ENCODE results near the gene ADGRA3. TPM values are rescaled to one million over a fixed set of nuclear protein-coding genes. Genes with fewer than 3 reads are reported as not detected.

Gene ADGRA3
- total and polyA plus RNA-seq, 2 experiments from 2014 or later, result 16.2 to 73.9 TPM

DNA sequence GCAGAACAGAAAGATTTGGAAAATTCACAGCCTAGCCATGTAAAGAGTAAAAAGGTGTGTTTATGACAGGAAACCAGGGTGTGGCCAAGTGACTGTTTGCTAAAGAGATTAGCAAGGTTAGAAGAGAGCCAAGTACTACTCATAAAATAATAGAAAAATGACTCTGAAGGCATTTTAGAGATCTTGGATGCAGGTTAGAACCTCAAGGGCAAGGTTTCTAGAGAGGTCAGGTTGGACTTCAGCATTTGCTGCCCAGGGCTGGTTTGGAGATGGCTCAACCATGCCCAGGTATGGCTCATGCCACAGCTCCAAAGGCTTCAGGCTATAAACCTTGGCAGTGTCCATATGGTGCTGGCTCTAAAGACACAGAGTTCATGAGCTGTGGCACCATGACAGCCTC is 40.6 kb upstream of the ADGRA3 start (continued):
- TF ChIP-seq, protein P1, sequence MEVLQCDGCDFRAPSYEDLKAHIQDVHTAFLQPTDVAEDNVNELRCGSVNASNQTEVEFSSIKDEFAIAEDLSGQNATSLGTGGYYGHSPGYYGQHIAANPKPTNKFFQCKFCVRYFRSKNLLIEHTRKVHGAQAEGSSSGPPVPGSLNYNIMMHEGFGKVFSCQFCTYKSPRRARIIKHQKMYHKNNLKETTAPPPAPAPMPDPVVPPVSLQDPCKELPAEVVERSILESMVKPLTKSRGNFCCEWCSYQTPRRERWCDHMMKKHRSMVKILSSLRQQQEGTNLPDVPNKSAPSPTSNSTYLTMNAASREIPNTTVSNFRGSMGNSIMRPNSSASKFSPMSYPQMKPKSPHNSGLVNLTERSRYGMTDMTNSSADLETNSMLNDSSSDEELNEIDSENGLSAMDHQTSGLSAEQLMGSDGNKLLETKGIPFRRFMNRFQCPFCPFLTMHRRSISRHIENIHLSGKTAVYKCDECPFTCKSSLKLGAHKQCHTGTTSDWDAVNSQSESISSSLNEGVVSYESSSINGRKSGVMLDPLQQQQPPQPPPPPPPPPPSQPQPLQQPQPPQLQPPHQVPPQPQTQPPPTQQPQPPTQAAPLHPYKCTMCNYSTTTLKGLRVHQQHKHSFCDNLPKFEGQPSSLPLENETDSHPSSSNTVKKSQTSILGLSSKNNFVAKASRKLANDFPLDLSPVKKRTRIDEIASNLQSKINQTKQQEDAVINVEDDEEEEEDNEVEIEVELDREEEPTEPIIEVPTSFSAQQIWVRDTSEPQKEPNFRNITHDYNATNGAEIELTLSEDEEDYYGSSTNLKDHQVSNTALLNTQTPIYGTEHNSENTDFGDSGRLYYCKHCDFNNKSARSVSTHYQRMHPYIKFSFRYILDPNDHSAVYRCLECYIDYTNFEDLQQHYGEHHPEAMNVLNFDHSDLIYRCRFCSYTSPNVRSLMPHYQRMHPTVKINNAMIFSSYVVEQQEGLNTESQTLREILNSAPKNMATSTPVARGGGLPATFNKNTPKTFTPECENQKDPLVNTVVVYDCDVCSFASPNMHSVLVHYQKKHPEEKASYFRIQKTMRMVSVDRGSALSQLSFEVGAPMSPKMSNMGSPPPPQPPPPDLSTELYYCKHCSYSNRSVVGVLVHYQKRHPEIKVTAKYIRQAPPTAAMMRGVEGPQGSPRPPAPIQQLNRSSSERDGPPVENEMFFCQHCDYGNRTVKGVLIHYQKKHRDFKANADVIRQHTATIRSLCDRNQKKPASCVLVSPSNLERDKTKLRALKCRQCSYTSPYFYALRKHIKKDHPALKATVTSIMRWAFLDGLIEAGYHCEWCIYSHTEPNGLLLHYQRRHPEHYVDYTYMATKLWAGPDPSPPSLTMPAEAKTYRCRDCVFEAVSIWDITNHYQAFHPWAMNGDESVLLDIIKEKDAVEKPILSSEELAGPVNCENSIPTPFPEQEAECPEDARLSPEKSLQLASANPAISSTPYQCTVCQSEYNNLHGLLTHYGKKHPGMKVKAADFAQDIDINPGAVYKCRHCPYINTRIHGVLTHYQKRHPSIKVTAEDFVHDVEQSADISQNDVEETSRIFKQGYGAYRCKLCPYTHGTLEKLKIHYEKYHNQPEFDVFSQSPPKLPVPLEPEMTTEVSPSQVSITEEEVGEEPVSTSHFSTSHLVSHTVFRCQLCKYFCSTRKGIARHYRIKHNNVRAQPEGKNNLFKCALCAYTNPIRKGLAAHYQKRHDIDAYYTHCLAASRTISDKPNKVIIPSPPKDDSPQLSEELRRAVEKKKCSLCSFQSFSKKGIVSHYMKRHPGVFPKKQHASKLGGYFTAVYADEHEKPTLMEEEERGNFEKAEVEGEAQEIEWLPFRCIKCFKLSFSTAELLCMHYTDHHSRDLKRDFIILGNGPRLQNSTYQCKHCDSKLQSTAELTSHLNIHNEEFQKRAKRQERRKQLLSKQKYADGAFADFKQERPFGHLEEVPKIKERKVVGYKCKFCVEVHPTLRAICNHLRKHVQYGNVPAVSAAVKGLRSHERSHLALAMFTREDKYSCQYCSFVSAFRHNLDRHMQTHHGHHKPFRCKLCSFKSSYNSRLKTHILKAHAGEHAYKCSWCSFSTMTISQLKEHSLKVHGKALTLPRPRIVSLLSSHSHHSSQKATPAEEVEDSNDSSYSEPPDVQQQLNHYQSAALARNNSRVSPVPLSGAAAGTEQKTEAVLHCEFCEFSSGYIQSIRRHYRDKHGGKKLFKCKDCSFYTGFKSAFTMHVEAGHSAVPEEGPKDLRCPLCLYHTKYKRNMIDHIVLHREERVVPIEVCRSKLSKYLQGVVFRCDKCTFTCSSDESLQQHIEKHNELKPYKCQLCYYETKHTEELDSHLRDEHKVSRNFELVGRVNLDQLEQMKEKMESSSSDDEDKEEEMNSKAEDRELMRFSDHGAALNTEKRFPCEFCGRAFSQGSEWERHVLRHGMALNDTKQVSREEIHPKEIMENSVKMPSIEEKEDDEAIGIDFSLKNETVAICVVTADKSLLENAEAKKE (CRISPR knock-in tag; IDR thresholded peaks at IDR 0.05), result no peak
- no peak for TF ChIP-seq POLR2AphosphoS5 (IDR thresholded peaks at IDR 0.05; ENCODE audit: low read depth)
- TF ChIP-seq STAT1 (IDR thresholded peaks at IDR 0.05; ENCODE audit: unreplicated experiment), result no peak
- no peak for TF ChIP-seq JUNB (IDR thresholded peaks at IDR 0.05; ENCODE audit: unreplicated experiment)
- no peak for TF ChIP-seq CREB1 (CRISPR knock-in tag; IDR thresholded peaks at IDR 0.05; ENCODE audit: low read depth)
- TF ChIP-seq ZNF331 (CRISPR knock-in tag; IDR thresholded peaks at IDR 0.05; ENCODE audit: low read depth), result no peak
- TF ChIP-seq EZH2 (IDR thresholded peaks at IDR 0.05; ENCODE audit: low read depth, unreplicated experiment), result no peak
- TF ChIP-seq, protein P2, sequence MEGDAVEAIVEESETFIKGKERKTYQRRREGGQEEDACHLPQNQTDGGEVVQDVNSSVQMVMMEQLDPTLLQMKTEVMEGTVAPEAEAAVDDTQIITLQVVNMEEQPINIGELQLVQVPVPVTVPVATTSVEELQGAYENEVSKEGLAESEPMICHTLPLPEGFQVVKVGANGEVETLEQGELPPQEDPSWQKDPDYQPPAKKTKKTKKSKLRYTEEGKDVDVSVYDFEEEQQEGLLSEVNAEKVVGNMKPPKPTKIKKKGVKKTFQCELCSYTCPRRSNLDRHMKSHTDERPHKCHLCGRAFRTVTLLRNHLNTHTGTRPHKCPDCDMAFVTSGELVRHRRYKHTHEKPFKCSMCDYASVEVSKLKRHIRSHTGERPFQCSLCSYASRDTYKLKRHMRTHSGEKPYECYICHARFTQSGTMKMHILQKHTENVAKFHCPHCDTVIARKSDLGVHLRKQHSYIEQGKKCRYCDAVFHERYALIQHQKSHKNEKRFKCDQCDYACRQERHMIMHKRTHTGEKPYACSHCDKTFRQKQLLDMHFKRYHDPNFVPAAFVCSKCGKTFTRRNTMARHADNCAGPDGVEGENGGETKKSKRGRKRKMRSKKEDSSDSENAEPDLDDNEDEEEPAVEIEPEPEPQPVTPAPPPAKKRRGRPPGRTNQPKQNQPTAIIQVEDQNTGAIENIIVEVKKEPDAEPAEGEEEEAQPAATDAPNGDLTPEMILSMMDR (conservative IDR thresholded peaks at IDR 0.05; ENCODE audit: low read depth in 2 of 2), result no peak
- TF ChIP-seq EZH2phosphoT487 (IDR thresholded peaks at IDR 0.05; ENCODE audit: unreplicated experiment), result no peak
- no peak for TF ChIP-seq NANOG (IDR thresholded peaks at IDR 0.05; ENCODE audit: borderline replicate concordance)
- TF ChIP-seq, protein P3, sequence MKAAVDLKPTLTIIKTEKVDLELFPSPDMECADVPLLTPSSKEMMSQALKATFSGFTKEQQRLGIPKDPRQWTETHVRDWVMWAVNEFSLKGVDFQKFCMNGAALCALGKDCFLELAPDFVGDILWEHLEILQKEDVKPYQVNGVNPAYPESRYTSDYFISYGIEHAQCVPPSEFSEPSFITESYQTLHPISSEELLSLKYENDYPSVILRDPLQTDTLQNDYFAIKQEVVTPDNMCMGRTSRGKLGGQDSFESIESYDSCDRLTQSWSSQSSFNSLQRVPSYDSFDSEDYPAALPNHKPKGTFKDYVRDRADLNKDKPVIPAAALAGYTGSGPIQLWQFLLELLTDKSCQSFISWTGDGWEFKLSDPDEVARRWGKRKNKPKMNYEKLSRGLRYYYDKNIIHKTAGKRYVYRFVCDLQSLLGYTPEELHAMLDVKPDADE (IDR thresholded peaks at IDR 0.05), result no peak
- no peak for TF ChIP-seq ZNF114 (CRISPR knock-in tag; IDR thresholded peaks at IDR 0.05)

All from GM23338 (cell line).